HCT116 (cell line): ENCODE data around the gene GPRC5D. TPM values are rescaled to one million over a fixed set of nuclear protein-coding genes. Genes with fewer than 3 reads are reported as not detected.

Experiments used
- ATAC-seq: fragments of 200-7000 bp; cut with Tn5 transposase; 2 replicates; pipeline ENCODE4 v1.9.1; 2020; ENCODE audit warnings: mild to moderate bottlenecking, moderate library complexity
- BruUV-seq: library from RNA; stranded (reverse); fragments of 400-500 nt; replicated peaks from 2 replicates; lab custom pipeline; 2021; lab: Mats Ljungman, UMichigan
- CTCF ChIA-PET: fragments of 300-600 bp; sonication (Branson Sonifier 250); formaldehyde crosslinking; loops from one replicate; lab custom pipeline; 2021; ENCODE audit warnings: antibody characterized with exemption; lab: Charles Lee
- POLR2A ChIA-PET: fragments of 300-600, 350-600 bp; sonication (Branson Sonifier 250); formaldehyde crosslinking; loops from one replicate; lab custom pipeline; 2021; ENCODE audit warnings: antibody characterized with exemption; lab: Charles Lee
- RAD21 ChIA-PET, 2 experiments: fragments of 300-600 bp; sonication (Branson Sonifier 250); formaldehyde crosslinking; loops; one replicate each; lab custom pipeline; 2023; ENCODE audit warnings: low total read pairs in 2 of 2; ENCODE audit not compliant: uncharacterized antibody in 2 of 2, unreplicated experiment in 2 of 2, low non-redundant PET in 1 of 2; lab: Charles Lee
- DNase-seq: peaks from one replicate; pipeline ENCODE4 v3.0.0-alpha.2; 2010; ENCODE audit warnings: low read depth, low spot score
- H2AFZ ChIP-seq: fragments of 200-600 bp; shearing (Covaris generic), sonication (generic); 2 replicates; pipeline ENCODE4 v1.6.1; 2017; ENCODE audit warnings: low read depth, mixed run types, mixed read lengths, antibody characterized with exemption, low read length; ENCODE audit not compliant: poor library complexity, severe bottlenecking
- H3K27ac ChIP-seq: 2 replicates; pipeline ENCODE4 v1.5.1; 2012; ENCODE audit warnings: low read depth, low read length
- H3K27me3 ChIP-seq: fragments of 200-600 bp; sonication (generic); 2 replicates; pipeline ENCODE4 v1.6.1; 2016; ENCODE audit warnings: mixed run types, low read length, mixed read lengths; ENCODE audit not compliant: insufficient read depth
- H3K36me3 ChIP-seq, 2 experiments: fragments of 200-500 bp in 1 of 2; fragments of 200-600 bp in 1 of 2; sonication (Bioruptor generic) in 1 of 2; sonication (generic) in 1 of 2; 2 replicates each; pipeline versions ENCODE4 v1.5.1 to v1.6.1; 2014 to 2016; ENCODE audit warnings: low read length in 2 of 2, inconsistent platforms in 1 of 2, mixed read lengths in 1 of 2, mixed run types in 1 of 2; ENCODE audit not compliant: insufficient read depth in 2 of 2, control insufficient read depth in 1 of 2
- H3K4me1 ChIP-seq, 2 experiments: fragments of 200-600 bp in 1 of 2; sonication (generic) in 1 of 2; 2 replicates each; pipeline versions ENCODE4 v1.5.1 to v1.6.1; 2012 to 2017; ENCODE audit warnings: low read length in 2 of 2, inconsistent platforms in 1 of 2, mild to moderate bottlenecking in 1 of 2, mixed read lengths in 1 of 2, mixed run types in 1 of 2, moderate library complexity in 1 of 2; ENCODE audit not compliant: insufficient read depth in 2 of 2, control insufficient read depth in 1 of 2
- H3K4me2 ChIP-seq: fragments of 200-600 bp; sonication (generic); 2 replicates; pipeline ENCODE4 v1.6.1; 2017; ENCODE audit warnings: mixed run types, low read length, mixed read lengths
- H3K4me3 ChIP-seq, 2 experiments: fragments of 200-600 bp in 1 of 2; sonication (generic) in 1 of 2; replicated peaks in 1 of 2; 2 replicates each; pipeline ENCODE4 v1.5.1; 2011 to 2016; ENCODE audit warnings: low read length in 2 of 2, control low read depth in 1 of 2, low read depth in 1 of 2, mild to moderate bottlenecking in 1 of 2, mixed read lengths in 1 of 2, mixed run types in 1 of 2
- H3K79me2 ChIP-seq: fragments of 200-600 bp; sonication (generic); 2 replicates; pipeline ENCODE4 v1.6.1; 2017; ENCODE audit warnings: mild to moderate bottlenecking, mixed run types, low read length, moderate library complexity, mixed read lengths; ENCODE audit not compliant: insufficient read depth
- H3K9ac ChIP-seq: fragments of 200-600 bp; sonication (generic); 2 replicates; pipeline ENCODE4 v1.6.1; 2016; ENCODE audit warnings: low read length, mixed read lengths
- H3K9me2 ChIP-seq: fragments of 200-600 bp; sonication (generic), shearing (Covaris generic); 2 replicates; pipeline ENCODE4 v1.6.1; 2017; ENCODE audit warnings: mixed run types, mild to moderate bottlenecking, moderate library complexity; ENCODE audit not compliant: insufficient read depth
- H3K9me3 ChIP-seq, 2 experiments: fragments of 200-500 bp in 1 of 2; fragments of 200-600 bp in 1 of 2; sonication (Bioruptor generic) in 1 of 2; sonication (generic) in 1 of 2; 2 replicates each; pipeline ENCODE4 v1.6.1; 2014 to 2017; ENCODE audit warnings: low read length in 2 of 2, mixed read lengths in 2 of 2, inconsistent platforms in 1 of 2, low read depth in 1 of 2, mild to moderate bottlenecking in 1 of 2, mixed run types in 1 of 2, moderate library complexity in 1 of 2; ENCODE audit not compliant: control insufficient read depth in 1 of 2, insufficient read depth in 1 of 2
- H4K20me1 ChIP-seq: fragments of 200-600 bp; sonication (generic), shearing (Covaris generic); 2 replicates; pipeline ENCODE4 v1.6.1; 2017; ENCODE audit warnings: mixed run types, mild to moderate bottlenecking, moderate library complexity; ENCODE audit not compliant: insufficient read depth
- CBX3 ChIP-seq: IDR thresholded peaks from 2 replicates; pipeline ENCODE4 v1.6.1; 2012; ENCODE audit warnings: low read depth
- CEBPB ChIP-seq: IDR thresholded peaks from 2 replicates; pipeline ENCODE4 v1.6.1; 2012; ENCODE audit warnings: low read depth
- EGR1 ChIP-seq: IDR thresholded peaks from 2 replicates; pipeline ENCODE4 v1.6.1; 2012; ENCODE audit warnings: low read depth
- EZH2 ChIP-seq: fragments of 200-600 bp; sonication (generic); IDR thresholded peaks from 2 replicates; pipeline ENCODE4 v1.6.1; 2017; ENCODE audit warnings: antibody characterized with exemption, mixed run types
- FOSL1 ChIP-seq: IDR thresholded peaks from 2 replicates; pipeline ENCODE4 v1.6.1; 2012; ENCODE audit warnings: low read depth
- JUND ChIP-seq: IDR thresholded peaks from 2 replicates; pipeline ENCODE4 v1.6.1; 2012
- POLR2AphosphoS5 ChIP-seq: IDR thresholded peaks from 2 replicates; pipeline ENCODE4 v1.6.1; 2011; ENCODE audit warnings: mild to moderate bottlenecking, low read depth, low read length, moderate library complexity
- intact Hi-C: fragments of 100-400 bp; cut with micrococcal nuclease; formaldehyde crosslinking; loops from 2 replicates; pipeline ENCODE4 v1.10.0; 2022
- total RNA-seq: library from RNA; stranded (reverse); gene quantifications from one replicate; pipeline ENCODE4 v1.2.1, GENCODE V29; 2021; ENCODE audit not compliant: unreplicated experiment
- TF ChIP-seq, protein P1 (sequence below): IDR thresholded peaks from 2 replicates; pipeline ENCODE4 v1.6.1; 2012; ENCODE audit warnings: low read depth

The GPRC5D gene
- total RNA-seq, 1 experiment from 2014 or later: not detected

DNA sequence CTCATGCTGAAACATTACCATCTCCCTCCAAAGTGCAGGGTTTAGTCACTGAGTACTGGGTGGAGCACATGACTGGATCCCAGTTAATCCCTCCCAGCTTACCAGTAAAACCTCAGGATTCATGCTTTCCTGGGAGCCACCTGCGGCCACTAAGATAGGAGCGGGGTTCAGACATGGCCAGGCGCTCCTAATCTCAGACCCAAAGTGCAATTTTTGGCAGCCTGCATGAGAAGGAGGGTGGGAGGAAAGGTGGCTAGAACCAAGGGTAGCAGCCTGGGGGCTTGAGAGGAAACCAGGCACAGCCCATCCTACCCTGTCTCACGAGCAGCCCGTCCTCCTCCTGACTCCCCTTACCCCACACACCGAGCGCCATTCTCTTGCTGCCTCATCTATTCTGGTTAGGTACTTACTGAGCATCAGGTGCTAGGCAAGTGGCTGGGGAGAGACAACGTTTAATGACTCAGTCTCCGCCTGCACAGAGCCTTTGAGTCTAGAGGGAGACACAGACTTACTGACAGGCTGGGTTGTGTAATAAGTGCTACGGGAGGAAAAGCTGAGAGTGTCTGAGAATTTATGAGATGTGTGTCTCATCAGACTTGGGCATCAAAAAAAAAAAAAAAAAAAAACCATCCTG is 50.7 kb downstream of the GPRC5D start (continued):
- TF ChIP-seq EZH2 (no peak), CBX3 (peak; percentile 64; the same call in 1 of the 2 replicates), JUND (peak; percentile 53), FOSL1 (peak; percentile 33), EGR1 (no peak)

- intact Hi-C loops: no loop called here
- Histone ChIP-seq H3K79me2 (peaks cover 100% of the 10 kb centered on the region), H3K9ac (peak overlapping the region; percentile 47), H3K4me1 (peaks cover 93 to 99% of the 10 kb centered on the region in 2 experiments), H3K4me3 (peak overlapping the region in 1 of 2 experiments; percentile 1; a peak in 2 of 4 replicates), H3K36me3 (peaks cover 3 to 40% of the 10 kb centered on the region in 2 experiments; a peak in 3 of 4 replicates), H2AFZ (no peak overlapping the region), H3K4me2 (peak overlapping the region; percentile 65), H3K9me3 (no peaks in the 10 kb centered on the region), H3K9me2 (no peaks in the 10 kb centered on the region), H3K27me3 (no peaks in the 10 kb centered on the region), H4K20me1 (peaks cover 60% of the 10 kb centered on the region), H3K27ac (peak overlapping the region; percentile 65)
- POLR2A ChIA-PET: interaction anchor here (1.1 to 3.7 kb wide), 4 partner anchors 9 to 63 kb away, joined by 3 to 34 read pairs (median 10); partner anchors contain the start of gene GPRC5A
- ATAC-seq (no peak), DNase-seq (no peak)
- RAD21 ChIA-PET: interaction anchor here in 1 of 2 experiments (1.1 kb wide), 1 partner anchor 64 kb away, joined by 3 read pairs; no protein-coding TSS in a partner anchor
- BruUV-seq: TSS peak; percentile 85
- CTCF ChIA-PET: no interaction called here
- no peak for TF ChIP-seq FOSL1
- no peak for TF ChIP-seq CEBPB
- TF ChIP-seq, protein P1, sequence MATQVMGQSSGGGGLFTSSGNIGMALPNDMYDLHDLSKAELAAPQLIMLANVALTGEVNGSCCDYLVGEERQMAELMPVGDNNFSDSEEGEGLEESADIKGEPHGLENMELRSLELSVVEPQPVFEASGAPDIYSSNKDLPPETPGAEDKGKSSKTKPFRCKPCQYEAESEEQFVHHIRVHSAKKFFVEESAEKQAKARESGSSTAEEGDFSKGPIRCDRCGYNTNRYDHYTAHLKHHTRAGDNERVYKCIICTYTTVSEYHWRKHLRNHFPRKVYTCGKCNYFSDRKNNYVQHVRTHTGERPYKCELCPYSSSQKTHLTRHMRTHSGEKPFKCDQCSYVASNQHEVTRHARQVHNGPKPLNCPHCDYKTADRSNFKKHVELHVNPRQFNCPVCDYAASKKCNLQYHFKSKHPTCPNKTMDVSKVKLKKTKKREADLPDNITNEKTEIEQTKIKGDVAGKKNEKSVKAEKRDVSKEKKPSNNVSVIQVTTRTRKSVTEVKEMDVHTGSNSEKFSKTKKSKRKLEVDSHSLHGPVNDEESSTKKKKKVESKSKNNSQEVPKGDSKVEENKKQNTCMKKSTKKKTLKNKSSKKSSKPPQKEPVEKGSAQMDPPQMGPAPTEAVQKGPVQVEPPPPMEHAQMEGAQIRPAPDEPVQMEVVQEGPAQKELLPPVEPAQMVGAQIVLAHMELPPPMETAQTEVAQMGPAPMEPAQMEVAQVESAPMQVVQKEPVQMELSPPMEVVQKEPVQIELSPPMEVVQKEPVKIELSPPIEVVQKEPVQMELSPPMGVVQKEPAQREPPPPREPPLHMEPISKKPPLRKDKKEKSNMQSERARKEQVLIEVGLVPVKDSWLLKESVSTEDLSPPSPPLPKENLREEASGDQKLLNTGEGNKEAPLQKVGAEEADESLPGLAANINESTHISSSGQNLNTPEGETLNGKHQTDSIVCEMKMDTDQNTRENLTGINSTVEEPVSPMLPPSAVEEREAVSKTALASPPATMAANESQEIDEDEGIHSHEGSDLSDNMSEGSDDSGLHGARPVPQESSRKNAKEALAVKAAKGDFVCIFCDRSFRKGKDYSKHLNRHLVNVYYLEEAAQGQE: no peak
- TF ChIP-seq POLR2AphosphoS5: peak; percentile 22; the same call in 1 of the 2 replicates
Observed at GRCh38 chr12:12900786-12901157, 51.2 kb downstream of the GPRC5D start.
